Measurements from ENCODE around the gene SLC28A1.

The SLC28A1 gene

DNA sequence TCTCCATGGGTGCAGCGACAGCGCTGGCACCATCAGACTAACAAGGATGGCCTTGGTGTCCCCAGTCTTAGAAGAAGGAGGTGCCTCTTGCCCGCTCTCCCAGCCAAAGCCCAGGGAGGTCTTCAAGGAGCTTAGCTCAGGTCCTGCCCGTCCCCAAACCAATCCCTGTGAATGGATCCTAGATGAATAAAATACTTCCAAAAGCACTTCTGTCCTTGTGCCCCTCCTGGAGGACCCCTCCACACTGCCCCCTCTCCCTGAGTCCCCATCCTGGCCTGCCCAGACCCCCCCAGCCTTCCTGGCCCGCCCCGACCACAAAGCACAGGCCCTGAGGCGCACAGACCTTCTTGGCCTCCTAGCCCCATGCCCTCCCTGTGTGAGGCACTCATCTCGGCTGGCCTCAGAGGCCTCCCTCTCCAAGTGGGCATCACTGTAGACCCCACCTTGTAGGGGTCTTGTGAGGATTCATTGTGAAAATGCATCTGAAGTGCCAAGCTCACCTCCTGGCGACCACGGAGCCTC lies 8.4 kb downstream of the SLC28A1 start:
- DNase-seq: no peak
- no peak overlapping the region for H3K9ac ChIP-seq (ENCODE audit: low read length)
- H3K27me3 ChIP-seq (ENCODE audit: insufficient read depth, low read length): no peaks in the 10 kb centered on the region
- H3K4me2 ChIP-seq (ENCODE audit: low read length): no peak overlapping the region
- no peak overlapping the region for H3K23ac ChIP-seq (ENCODE audit: low read length)
- no peak overlapping the region for H4K12ac ChIP-seq (ENCODE audit: low read depth, low read length)
- no peak overlapping the region for H3K27ac ChIP-seq (ENCODE audit: low read depth, low read length)
- H2BK12ac ChIP-seq (ENCODE audit: low read length): peak overlapping the region; percentile 18
- H2BK120ac ChIP-seq (ENCODE audit: insufficient read depth, low read length, poor library complexity): no peak overlapping the region
- peak overlapping the region; percentile 20 for H2AK5ac ChIP-seq (ENCODE audit: low read length)
- no peak overlapping the region for H3K4me3 ChIP-seq (ENCODE audit: low read depth, low read length)
- H3K9me3 ChIP-seq (ENCODE audit: insufficient read depth, low read depth, low read length): no peaks in the 10 kb centered on the region
- H4K8ac ChIP-seq (ENCODE audit: low read depth, low read length): no peak overlapping the region
- WGBS (ENCODE audit: extremely low coverage, insufficient coverage, insufficient read length): no CpG with 5 or more reads among the region's 10 CpGs
- no peaks in the 10 kb centered on the region for H3K79me1 ChIP-seq (ENCODE audit: low read length)
- no peak overlapping the region for H2AFZ ChIP-seq (ENCODE audit: insufficient read depth, low read length, poor library complexity)
- H3K36me3 ChIP-seq (ENCODE audit: control insufficient read depth in 1 of 2, insufficient read depth in 2 of 2, low read length in 2 of 2): no peaks in the 10 kb centered on the region
- H3K14ac ChIP-seq (ENCODE audit: low read length): no peak overlapping the region
- no peak overlapping the region for H3K4ac ChIP-seq (ENCODE audit: low read depth, low read length)
- H3K4me1 ChIP-seq (ENCODE audit: control insufficient read depth in 1 of 2, insufficient read depth in 2 of 2, low read length in 2 of 2): peaks cover 10 to 12% of the 10 kb centered on the region in 2 experiments
- H3K18ac ChIP-seq (ENCODE audit: low read length): no peak overlapping the region
- H4K91ac ChIP-seq (ENCODE audit: low read depth, low read length): peak overlapping the region; percentile 19
- no peaks in the 10 kb centered on the region for H3K79me2 ChIP-seq (ENCODE audit: control insufficient read depth, insufficient read depth, low read length, poor library complexity)
- H2BK5ac ChIP-seq (ENCODE audit: low read depth, low read length, poor library complexity): no peak overlapping the region

DNA sequence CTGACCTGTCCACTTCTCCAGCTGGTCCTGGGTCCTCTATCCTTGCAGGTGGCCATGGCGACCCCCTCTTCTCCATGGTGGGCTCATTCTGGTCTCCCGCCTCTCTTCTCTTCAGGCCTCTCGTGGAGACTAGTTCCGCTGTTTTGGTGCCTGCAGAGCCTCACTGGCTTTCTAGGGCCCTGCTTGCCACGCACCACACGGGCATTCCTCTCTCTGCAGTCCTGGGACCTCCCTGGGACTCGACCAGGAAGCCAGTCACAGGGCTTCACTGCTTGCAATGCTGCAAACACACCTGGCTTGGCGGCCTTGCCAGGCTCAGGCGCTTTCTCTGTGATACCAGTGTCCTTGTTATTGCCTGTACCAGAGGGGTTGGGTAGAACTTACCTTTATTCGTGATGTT lies 9.1 kb downstream of the SLC28A1 start:
- no peak for DNase-seq
- Histone ChIP-seq H4K91ac (ENCODE audit: low read depth, low read length) (peak overlapping the region; percentile 25), H3K14ac (ENCODE audit: low read length) (peak overlapping the region; percentile 5), H3K79me1 (ENCODE audit: low read length) (no peaks in the 10 kb centered on the region), H3K4me3 (ENCODE audit: low read depth, low read length) (no peak overlapping the region), H3K27ac (ENCODE audit: low read depth, low read length) (no peak overlapping the region), H3K9ac (ENCODE audit: low read length) (no peak overlapping the region), H4K12ac (ENCODE audit: low read depth, low read length) (no peak overlapping the region), H3K27me3 (ENCODE audit: insufficient read depth, low read length) (no peaks in the 10 kb centered on the region), H3K79me2 (ENCODE audit: control insufficient read depth, insufficient read depth, low read length, poor library complexity) (no peaks in the 10 kb centered on the region), H3K4ac (ENCODE audit: low read depth, low read length) (no peak overlapping the region), H3K4me2 (ENCODE audit: low read length) (no peak overlapping the region), H2BK120ac (ENCODE audit: insufficient read depth, low read length, poor library complexity) (no peak overlapping the region), H3K4me1 (ENCODE audit: control insufficient read depth in 1 of 2, insufficient read depth in 2 of 2, low read length in 2 of 2) (peaks cover 10 to 13% of the 10 kb centered on the region in 2 experiments), H3K36me3 (ENCODE audit: control insufficient read depth in 1 of 2, insufficient read depth in 2 of 2, low read length in 2 of 2) (no peaks in the 10 kb centered on the region), H2BK5ac (ENCODE audit: low read depth, low read length, poor library complexity) (no peak overlapping the region), H3K18ac (ENCODE audit: low read length) (no peak overlapping the region), H2AFZ (ENCODE audit: insufficient read depth, low read length, poor library complexity) (no peak overlapping the region), H4K8ac (ENCODE audit: low read depth, low read length) (no peak overlapping the region), H2AK5ac (ENCODE audit: low read length) (peak overlapping the region; percentile 49), H2BK12ac (ENCODE audit: low read length) (no peak overlapping the region), H3K23ac (ENCODE audit: low read length) (no peak overlapping the region), H3K9me3 (ENCODE audit: insufficient read depth, low read depth, low read length) (no peaks in the 10 kb centered on the region)
- no CpG with 5 or more reads among the region's 10 CpGs for WGBS (ENCODE audit: extremely low coverage, insufficient coverage, insufficient read length)

- H3K4ac ChIP-seq (ENCODE audit: low read depth, low read length): peak overlapping the region; percentile 10
- DNase-seq: peak; percentile 93 to 94
- no peaks in the 10 kb centered on the region for H3K79me2 ChIP-seq (ENCODE audit: control insufficient read depth, insufficient read depth, low read length, poor library complexity)
- H2BK120ac ChIP-seq (ENCODE audit: insufficient read depth, low read length, poor library complexity): peak overlapping the region; percentile 4
- H3K4me3 ChIP-seq (ENCODE audit: low read depth, low read length): no peak overlapping the region
- H4K91ac ChIP-seq (ENCODE audit: low read depth, low read length): peak overlapping the region; percentile 67
- H3K27me3 ChIP-seq (ENCODE audit: insufficient read depth, low read length): no peaks in the 10 kb centered on the region
- H3K14ac ChIP-seq (ENCODE audit: low read length): peak overlapping the region; percentile 6
- H4K8ac ChIP-seq (ENCODE audit: low read depth, low read length): no peak overlapping the region
- H4K12ac ChIP-seq (ENCODE audit: low read depth, low read length): no peak overlapping the region
- no peaks in the 10 kb centered on the region for H3K9me3 ChIP-seq (ENCODE audit: insufficient read depth, low read depth, low read length)
- H2AFZ ChIP-seq (ENCODE audit: insufficient read depth, low read length, poor library complexity): no peak overlapping the region
- peak overlapping the region; percentile 45 for H2BK5ac ChIP-seq (ENCODE audit: low read depth, low read length, poor library complexity)
- no CpG with 5 or more reads among the region's 12 CpGs for WGBS (ENCODE audit: extremely low coverage, insufficient coverage, insufficient read length)
- no peaks in the 10 kb centered on the region for H3K36me3 ChIP-seq (ENCODE audit: control insufficient read depth in 1 of 2, insufficient read depth in 2 of 2, low read length in 2 of 2)
- no peak overlapping the region for H3K4me2 ChIP-seq (ENCODE audit: low read length)
- H2AK5ac ChIP-seq (ENCODE audit: low read length): peak overlapping the region; percentile 57
- no peaks in the 10 kb centered on the region for H3K79me1 ChIP-seq (ENCODE audit: low read length)
- H2BK12ac ChIP-seq (ENCODE audit: low read length): peak overlapping the region; percentile 61
- no peak overlapping the region for H3K9ac ChIP-seq (ENCODE audit: low read length)
- H3K4me1 ChIP-seq (ENCODE audit: control insufficient read depth in 1 of 2, insufficient read depth in 2 of 2, low read length in 2 of 2): peaks cover 10 to 15% of the 10 kb centered on the region in 2 experiments
- peak overlapping the region; percentile 1 for H3K18ac ChIP-seq (ENCODE audit: low read length)
- H3K27ac ChIP-seq (ENCODE audit: low read depth, low read length): peak overlapping the region; percentile 52
- H3K23ac ChIP-seq (ENCODE audit: low read length): no peak overlapping the region
Observed at GRCh38 chr15:84894736-84895425, 10.4 kb downstream of the SLC28A1 start.

DNA sequence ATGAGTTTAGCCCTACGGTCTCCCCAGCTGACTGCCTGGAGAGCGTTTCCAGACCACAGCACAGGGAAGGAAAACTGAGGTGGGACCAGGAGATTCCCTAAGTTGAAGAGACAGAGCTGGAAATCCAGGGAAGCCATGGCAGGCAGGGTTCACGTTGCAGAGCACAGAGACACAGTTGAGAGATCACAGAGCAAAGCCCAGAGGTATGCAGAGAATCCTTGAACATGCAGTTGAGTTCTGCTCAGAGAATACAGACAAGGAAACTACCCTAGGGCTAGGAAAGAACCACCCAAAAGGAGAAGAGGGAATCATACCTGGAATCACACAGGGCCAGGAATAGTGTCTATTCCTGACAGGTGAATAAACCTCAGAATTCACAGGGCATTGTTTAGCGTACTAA lies 14.3 kb downstream of the SLC28A1 start:
- peak in 1 of 2 donors; percentile 67 for DNase-seq
- Histone ChIP-seq H3K4me3 (ENCODE audit: low read depth, low read length) (no peak overlapping the region), H2BK120ac (ENCODE audit: insufficient read depth, low read length, poor library complexity) (no peak overlapping the region), H3K36me3 (ENCODE audit: control insufficient read depth in 1 of 2, insufficient read depth in 2 of 2, low read length in 2 of 2) (no peaks in the 10 kb centered on the region), H2AFZ (ENCODE audit: insufficient read depth, low read length, poor library complexity) (no peak overlapping the region), H3K27me3 (ENCODE audit: insufficient read depth, low read length) (no peaks in the 10 kb centered on the region), H3K9me3 (ENCODE audit: insufficient read depth, low read depth, low read length) (no peaks in the 10 kb centered on the region), H4K8ac (ENCODE audit: low read depth, low read length) (no peak overlapping the region), H3K23ac (ENCODE audit: low read length) (no peak overlapping the region), H3K4ac (ENCODE audit: low read depth, low read length) (no peak overlapping the region), H3K4me1 (ENCODE audit: control insufficient read depth in 1 of 2, insufficient read depth in 2 of 2, low read length in 2 of 2) (peaks cover 14 to 16% of the 10 kb centered on the region in 2 experiments), H3K14ac (ENCODE audit: low read length) (no peak overlapping the region), H3K79me2 (ENCODE audit: control insufficient read depth, insufficient read depth, low read length, poor library complexity) (no peaks in the 10 kb centered on the region), H2BK12ac (ENCODE audit: low read length) (no peak overlapping the region), H3K4me2 (ENCODE audit: low read length) (no peak overlapping the region), H4K12ac (ENCODE audit: low read depth, low read length) (no peak overlapping the region), H3K27ac (ENCODE audit: low read depth, low read length) (peak overlapping the region; percentile 59), H4K91ac (ENCODE audit: low read depth, low read length) (no peak overlapping the region), H3K9ac (ENCODE audit: low read length) (no peak overlapping the region), H3K18ac (ENCODE audit: low read length) (no peak overlapping the region), H3K79me1 (ENCODE audit: low read length) (no peaks in the 10 kb centered on the region), H2BK5ac (ENCODE audit: low read depth, low read length, poor library complexity) (no peak overlapping the region), H2AK5ac (ENCODE audit: low read length) (no peak overlapping the region)
- WGBS (ENCODE audit: extremely low coverage, insufficient coverage, insufficient read length): no CpG with 5 or more reads among the region's 4 CpGs

Data from trophoblast cell (in vitro differentiated cells and primary cell).